IMR-90 (cell line): Measurements from ENCODE around the gene NUDT8. TPM values are rescaled to one million over a fixed set of nuclear protein-coding genes. Genes with fewer than 3 reads are reported as not detected.

Experiments
- ATAC-seq: fragments of 200-7000 bp; cut with Tn5 transposase; 2 replicates; pipeline ENCODE4 v1.9.1; 2020; ENCODE audit warnings: low read depth, mild to moderate bottlenecking, moderate library complexity
- BruUV-seq: library from RNA; stranded (reverse); fragments of 400-500 nt; replicated peaks from 2 replicates; lab custom pipeline; 2021; lab: Mats Ljungman, UMichigan
- CTCF ChIA-PET: fragments of 300-600 bp; formaldehyde crosslinking; extraction: SDS; loops from one replicate; lab custom pipeline; 2021; ENCODE audit warnings: antibody characterized with exemption; lab: Yijun Ruan, JAX
- POLR2A ChIA-PET: fragments of 300-600 bp; sonication (Branson Sonifier 250); formaldehyde crosslinking; loops from one replicate; lab custom pipeline; 2022; ENCODE audit warnings: antibody characterized with exemption; ENCODE audit not compliant: unreplicated experiment; lab: Charles Lee
- DNase-seq: peaks from one replicate; pipeline ENCODE4 v3.0.0; 2013
- H2AFZ ChIP-seq: replicated peaks from 2 replicates; pipeline ENCODE3; 2013; ENCODE audit warnings: low read length, mild to moderate bottlenecking; ENCODE audit not compliant: poor library complexity
- H2AK5ac ChIP-seq: 2 replicates; pipeline ENCODE4 v1.6.1; 2013; ENCODE audit warnings: low read depth, low read length, inconsistent platforms
- H2AK9ac ChIP-seq: replicated peaks from 2 replicates; pipeline ENCODE3; 2013; ENCODE audit warnings: mild to moderate bottlenecking, low read depth, low read length, moderate library complexity; ENCODE audit not compliant: poor library complexity
- H2BK120ac ChIP-seq: 2 replicates; pipeline ENCODE4 v1.6.1; 2013; ENCODE audit warnings: low read depth, low read length, inconsistent platforms
- H2BK15ac ChIP-seq: 3 replicates; pipeline ENCODE4 v1.6.1; 2013; ENCODE audit warnings: low read depth, low read length, inconsistent platforms
- H2BK20ac ChIP-seq: 2 replicates; pipeline ENCODE4 v1.6.1; 2013; ENCODE audit warnings: low read depth, mild to moderate bottlenecking, inconsistent platforms, low read length, moderate library complexity
- H2BK5ac ChIP-seq: 2 replicates; pipeline ENCODE4 v1.6.1; 2013; ENCODE audit warnings: mild to moderate bottlenecking, low read depth, low read length, inconsistent platforms; ENCODE audit not compliant: poor library complexity, severe bottlenecking
- H3K14ac ChIP-seq: replicated peaks from 2 replicates; pipeline ENCODE4 v1.6.1; 2013; ENCODE audit warnings: low read depth, low read length, inconsistent platforms
- H3K18ac ChIP-seq: 2 replicates; pipeline ENCODE4 v1.6.1; 2013; ENCODE audit warnings: low read depth, low read length, control low read depth
- H3K23ac ChIP-seq: 2 replicates; pipeline ENCODE4 v1.6.1; 2013; ENCODE audit warnings: low read depth, low read length, inconsistent platforms
- H3K27ac ChIP-seq: 2 replicates; pipeline ENCODE4 v1.5.1; 2013; ENCODE audit warnings: mild to moderate bottlenecking, control low read depth, low read length; ENCODE audit not compliant: insufficient read depth
- H3K27me3 ChIP-seq: 2 replicates; pipeline ENCODE4 v1.6.1; 2013; ENCODE audit warnings: low read length; ENCODE audit not compliant: control insufficient read depth, insufficient read depth
- H3K36me3 ChIP-seq: 2 replicates; pipeline ENCODE4 v1.6.1; 2013; ENCODE audit warnings: low read length, mixed read lengths; ENCODE audit not compliant: control insufficient read depth, insufficient read depth
- H3K4ac ChIP-seq: 2 replicates; pipeline ENCODE4 v1.6.1; 2013; ENCODE audit warnings: low read depth, low read length, inconsistent platforms
- H3K4me1 ChIP-seq: 2 replicates; pipeline ENCODE4 v1.6.1; 2013; ENCODE audit warnings: low read length, mixed read lengths; ENCODE audit not compliant: control insufficient read depth, insufficient read depth
- H3K4me2 ChIP-seq: 2 replicates; pipeline ENCODE4 v1.6.1; 2013; ENCODE audit warnings: low read depth, mild to moderate bottlenecking, control low read depth, low read length, moderate library complexity
- H3K4me3 ChIP-seq: 2 replicates; pipeline ENCODE4 v1.5.1; 2013; ENCODE audit warnings: low read depth, mild to moderate bottlenecking, control low read depth, low read length, moderate library complexity; ENCODE audit not compliant: insufficient read depth
- H3K56ac ChIP-seq: 2 replicates; pipeline ENCODE4 v1.6.1; 2013; ENCODE audit warnings: low read length, inconsistent platforms; ENCODE audit not compliant: insufficient read depth; ENCODE audit errors: extremely low read depth
- H3K79me1 ChIP-seq, 2 experiments: 2 replicates each; pipeline ENCODE4 v1.6.1; 2013; ENCODE audit warnings: low read length in 2 of 2, inconsistent platforms in 1 of 2, low read depth in 1 of 2
- H3K9ac ChIP-seq: 2 replicates; pipeline ENCODE4 v1.6.1; 2013; ENCODE audit warnings: low read depth, low read length, control low read depth
- H3K9me1 ChIP-seq: 2 replicates; pipeline ENCODE4 v1.6.1; 2013; ENCODE audit warnings: low read length, inconsistent platforms; ENCODE audit not compliant: insufficient read depth
- H3K9me3 ChIP-seq: 2 replicates; pipeline ENCODE4 v1.6.1; 2013; ENCODE audit warnings: low read length; ENCODE audit not compliant: control insufficient read depth, insufficient read depth
- H4K20me1 ChIP-seq: 2 replicates; pipeline ENCODE4 v1.6.1; 2013; ENCODE audit warnings: low read length, inconsistent platforms; ENCODE audit not compliant: insufficient read depth
- H4K5ac ChIP-seq: 2 replicates; pipeline ENCODE4 v1.6.1; 2013; ENCODE audit warnings: mild to moderate bottlenecking, low read depth, low read length, control low read depth
- H4K8ac ChIP-seq, 2 experiments: 2 replicates each; pipeline ENCODE4 v1.6.1; 2013; ENCODE audit warnings: low read depth in 2 of 2, low read length in 2 of 2, control low read depth in 1 of 2, inconsistent platforms in 1 of 2
- H4K91ac ChIP-seq: 2 replicates; pipeline ENCODE4 v1.6.1; 2013; ENCODE audit warnings: low read depth, low read length, inconsistent platforms; ENCODE audit not compliant: insufficient read depth
- BHLHE40 ChIP-seq: fragments of 150-350 bp; IDR thresholded peaks from 2 replicates; pipeline ENCODE4 v1.6.1; 2016; ENCODE audit warnings: mild to moderate bottlenecking, low read depth, low read length
- CEBPB ChIP-seq: IDR thresholded peaks from 2 replicates; pipeline ENCODE4 v1.6.1; 2012; ENCODE audit warnings: low read depth, low read length, improper control_type of control experiment
- CHD1 ChIP-seq: IDR thresholded peaks from 2 replicates; pipeline ENCODE4 v1.6.1; 2012; ENCODE audit warnings: low read depth, low read length, improper control_type of control experiment
- FOS ChIP-seq: fragments of 150-350 bp; IDR thresholded peaks from 2 replicates; pipeline ENCODE4 v1.6.1; 2016; ENCODE audit warnings: low read depth, low read length
- POLR2A ChIP-seq: IDR thresholded peaks from 2 replicates; pipeline ENCODE4 v1.6.1; 2012; ENCODE audit warnings: mild to moderate bottlenecking, low read depth, low read length
- RAD21 ChIP-seq: IDR thresholded peaks from 2 replicates; pipeline ENCODE4 v1.6.1; 2012; ENCODE audit warnings: low read length, improper control_type of control experiment
- RCOR1 ChIP-seq: IDR thresholded peaks from 2 replicates; pipeline ENCODE4 v1.6.1; 2012; ENCODE audit warnings: mild to moderate bottlenecking, low read length, improper control_type of control experiment; ENCODE audit not compliant: insufficient replicate concordance
- RFX5 ChIP-seq: IDR thresholded peaks from 2 replicates; pipeline ENCODE4 v1.8.0; 2012; ENCODE audit warnings: low read depth, mild to moderate bottlenecking, low read length, moderate library complexity
- USF2 ChIP-seq: fragments of 150-350 bp; IDR thresholded peaks from 2 replicates; pipeline ENCODE4 v1.6.1; 2017; ENCODE audit warnings: mild to moderate bottlenecking, antibody characterized with exemption, low read length, low read depth
- WGBS, 2 experiments: methylation state at CpG; one replicate each; pipeline versions ENCODE4 v1.1.5 to v1.1.7; 2013; ENCODE audit warnings: missing lambda C conversion rate in 2 of 2; ENCODE audit not compliant: insufficient read length in 1 of 2; ENCODE audit errors: extremely low coverage in 2 of 2; 5-methylcytosine and 5-hydroxymethylcytosine counted together
- dilution Hi-C: fragments of 300-500 bp; cut with HindIII; formaldehyde crosslinking; loops from one replicate; pipeline ENCODE4 v1.14.3; 2018; ENCODE audit warnings: low sequenced_read_pairs; ENCODE audit not compliant: unreplicated experiment
- in situ Hi-C: fragments of 300-500 bp; cut with MboI; formaldehyde crosslinking; loops from 3 replicates; pipeline ENCODE4 v1.14.3; 2019; ENCODE audit warnings: low sequenced_read_pairs, inconsistent platforms, mixed read lengths
- intact Hi-C: fragments of 100-400 bp; cut with micrococcal nuclease; formaldehyde crosslinking; loops from 2 replicates; pipeline ENCODE4 v1.10.0; 2022
- polyA plus RNA-seq, 3 experiments: library from polyadenylated mRNA; depleted of rRNA; stranded (reverse); fragments of >200 nt; gene quantifications; 2 replicates each; pipeline ENCODE4 v1.2.3, GENCODE V29; 2012; ENCODE audit warnings: low replicate concordance in 1 of 3
- total RNA-seq: library from RNA; depleted of rRNA; stranded (reverse); fragments of >200 nt; gene quantifications from 2 replicates; pipeline ENCODE4 v1.2.3, GENCODE V29; 2012
- TF ChIP-seq, protein P1 (sequence below): conservative IDR thresholded peaks from 2 replicates; pipeline ENCODE4 v1.5.1; 2012; ENCODE audit warnings: mild to moderate bottlenecking, low read depth, low read length, improper control_type of control experiment
- TF ChIP-seq, protein P2 (sequence below): fragments of 150-350 bp; IDR thresholded peaks from 2 replicates; pipeline ENCODE4 v1.6.1; 2016; ENCODE audit warnings: low read depth, mild to moderate bottlenecking, low read length, moderate library complexity, borderline replicate concordance

Gene NUDT8
- total and polyA plus RNA-seq, 2 of the 4 experiments (the other 2 are of a cell fraction), result 1.4 to 2.5 TPM

GRCh38 chr11:67640758-67641337 is 11.1 kb upstream of the NUDT8 start:
- dilution Hi-C loops, result no loop called here
- peaks cover 12% of the 10 kb centered on the region; the same call in 1 of the 2 replicates for H3K27me3 ChIP-seq
- H3K36me3 ChIP-seq, result no peaks in the 10 kb centered on the region
- no peak overlapping the region for H3K4me3 ChIP-seq
- CTCF ChIA-PET, result no interaction called here
- no peak overlapping the region for H4K5ac ChIP-seq
- no TSS peak for BruUV-seq
- WGBS, 2 experiments, result 8% methylated on average over 2 of the region's 12 CpGs; no CpG with 5 or more reads in 1 of the 2 experiments
- ATAC-seq, result no peak
- in situ Hi-C loops, result no loop called here
- H3K27ac ChIP-seq, result no peak overlapping the region
- H3K9me3 ChIP-seq, result no peaks in the 10 kb centered on the region; the same call in 1 of the 2 replicates
- TF ChIP-seq CEBPB (no peak), CHD1 (no peak), FOS (no peak), RCOR1 (no peak), USF2 (no peak), RFX5 (no peak), BHLHE40 (no peak), RAD21 (no peak), POLR2A (no peak)
- TF ChIP-seq, protein P1, sequence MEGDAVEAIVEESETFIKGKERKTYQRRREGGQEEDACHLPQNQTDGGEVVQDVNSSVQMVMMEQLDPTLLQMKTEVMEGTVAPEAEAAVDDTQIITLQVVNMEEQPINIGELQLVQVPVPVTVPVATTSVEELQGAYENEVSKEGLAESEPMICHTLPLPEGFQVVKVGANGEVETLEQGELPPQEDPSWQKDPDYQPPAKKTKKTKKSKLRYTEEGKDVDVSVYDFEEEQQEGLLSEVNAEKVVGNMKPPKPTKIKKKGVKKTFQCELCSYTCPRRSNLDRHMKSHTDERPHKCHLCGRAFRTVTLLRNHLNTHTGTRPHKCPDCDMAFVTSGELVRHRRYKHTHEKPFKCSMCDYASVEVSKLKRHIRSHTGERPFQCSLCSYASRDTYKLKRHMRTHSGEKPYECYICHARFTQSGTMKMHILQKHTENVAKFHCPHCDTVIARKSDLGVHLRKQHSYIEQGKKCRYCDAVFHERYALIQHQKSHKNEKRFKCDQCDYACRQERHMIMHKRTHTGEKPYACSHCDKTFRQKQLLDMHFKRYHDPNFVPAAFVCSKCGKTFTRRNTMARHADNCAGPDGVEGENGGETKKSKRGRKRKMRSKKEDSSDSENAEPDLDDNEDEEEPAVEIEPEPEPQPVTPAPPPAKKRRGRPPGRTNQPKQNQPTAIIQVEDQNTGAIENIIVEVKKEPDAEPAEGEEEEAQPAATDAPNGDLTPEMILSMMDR, result no peak
- TF ChIP-seq, protein P2, sequence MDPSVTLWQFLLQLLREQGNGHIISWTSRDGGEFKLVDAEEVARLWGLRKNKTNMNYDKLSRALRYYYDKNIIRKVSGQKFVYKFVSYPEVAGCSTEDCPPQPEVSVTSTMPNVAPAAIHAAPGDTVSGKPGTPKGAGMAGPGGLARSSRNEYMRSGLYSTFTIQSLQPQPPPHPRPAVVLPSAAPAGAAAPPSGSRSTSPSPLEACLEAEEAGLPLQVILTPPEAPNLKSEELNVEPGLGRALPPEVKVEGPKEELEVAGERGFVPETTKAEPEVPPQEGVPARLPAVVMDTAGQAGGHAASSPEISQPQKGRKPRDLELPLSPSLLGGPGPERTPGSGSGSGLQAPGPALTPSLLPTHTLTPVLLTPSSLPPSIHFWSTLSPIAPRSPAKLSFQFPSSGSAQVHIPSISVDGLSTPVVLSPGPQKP, result no peak
- no peak overlapping the region for H4K8ac ChIP-seq
- POLR2A ChIA-PET, result no interaction called here
- no peak overlapping the region for H2AK9ac ChIP-seq
- no peak overlapping the region for H2AFZ ChIP-seq
- H2BK20ac ChIP-seq, result no peak overlapping the region
- H3K9ac ChIP-seq, result no peak overlapping the region
- H2AK5ac ChIP-seq, result no peak overlapping the region
- H3K14ac ChIP-seq, result no peak overlapping the region
- no peak overlapping the region for H3K23ac ChIP-seq
- intact Hi-C loops, result loop anchor here (1.0 to 10.0 kb wide), 2 partner anchors 18 to 154 kb away; no protein-coding TSS in a partner anchor
- DNase-seq, result no peak
- no peak overlapping the region for H2BK120ac ChIP-seq
- H4K91ac ChIP-seq, result no peak overlapping the region
- no peak overlapping the region for H3K56ac ChIP-seq
- no peaks in the 10 kb centered on the region for H3K4me1 ChIP-seq
- no peak overlapping the region for H2BK5ac ChIP-seq
- no peaks in the 10 kb centered on the region for H3K9me1 ChIP-seq
- H3K4me2 ChIP-seq, result no peak overlapping the region
- no peak overlapping the region for H3K4ac ChIP-seq
- H4K20me1 ChIP-seq, result no peaks in the 10 kb centered on the region
- no peak overlapping the region for H3K18ac ChIP-seq
- H2BK15ac ChIP-seq, result no peak overlapping the region
- H3K79me1 ChIP-seq, result no peaks in the 10 kb centered on the region
